ENCODE measurements around the gene SLC47A1.

The SLC47A1 gene

GRCh38 chr17:19533718-19534561 is at the start of gene SLC47A1:
Gene SLC47A1 (plus strand): TSS chr17:19533854. CDS start chr17:19533940, 86 bp downstream.
- TF ChIP-seq CTCF (conservative IDR thresholded peaks at IDR 0.05; ENCODE audit: low read depth, low read length), result no peak
- H3K36me3 ChIP-seq (ENCODE audit: insufficient read depth), result no peaks in the 10 kb centered on the region
- H4K20me1 ChIP-seq (ENCODE audit: insufficient read depth), result no peaks in the 10 kb centered on the region
- no peaks in the 10 kb centered on the region for H3K27me3 ChIP-seq (ENCODE audit: insufficient read depth, low read depth)
- peak within 1 kb of the TSS; percentile 64 for H3K4me2 ChIP-seq
- H3K4me3 ChIP-seq (IDR thresholded peaks at IDR 0.05; ENCODE audit: insufficient read depth, low read depth, low read length), result no peak within 1 kb of the TSS
- H3K79me2 ChIP-seq (ENCODE audit: insufficient read depth, low read depth), result no peaks in the 10 kb centered on the region
- peak within 1 kb of the TSS; percentile 83 for H2AFZ ChIP-seq (ENCODE audit: low read depth)
- H3K9ac ChIP-seq, result peak within 1 kb of the TSS; percentile 51; the same call in 1 of the 2 replicates
- H3K4me1 ChIP-seq (ENCODE audit: low read depth, poor library complexity, severe bottlenecking), result peaks cover 44% of the 10 kb centered on the region
- H3K27ac ChIP-seq, result peak within 1 kb of the TSS; percentile 52; the same call in 1 of the 2 replicates

- Histone ChIP-seq H3K36me3 (ENCODE audit: insufficient read depth) (no peaks in the 10 kb centered on the region), H3K27me3 (ENCODE audit: insufficient read depth, low read depth) (no peaks in the 10 kb centered on the region), H3K79me2 (ENCODE audit: insufficient read depth, low read depth) (no peaks in the 10 kb centered on the region), H2AFZ (ENCODE audit: low read depth) (no peak overlapping the region), H4K20me1 (ENCODE audit: insufficient read depth) (no peaks in the 10 kb centered on the region), H3K4me2 (no peak overlapping the region), H3K4me1 (ENCODE audit: low read depth, poor library complexity, severe bottlenecking) (no peaks in the 10 kb centered on the region), H3K27ac (no peak overlapping the region), H3K9ac (no peak overlapping the region), H3K4me3 (IDR thresholded peaks at IDR 0.05; ENCODE audit: insufficient read depth, low read depth, low read length) (no peak overlapping the region)
- TF ChIP-seq CTCF (conservative IDR thresholded peaks at IDR 0.05; ENCODE audit: low read depth, low read length), result no peak
Measured at GRCh38 chr17:19485800-19486340, 47.8 kb upstream of the SLC47A1 start.

- Histone ChIP-seq H3K4me3 (IDR thresholded peaks at IDR 0.05; ENCODE audit: insufficient read depth, low read depth, low read length) (no peak overlapping the region), H2AFZ (ENCODE audit: low read depth) (no peak overlapping the region), H3K79me2 (ENCODE audit: insufficient read depth, low read depth) (no peaks in the 10 kb centered on the region), H3K27me3 (ENCODE audit: insufficient read depth, low read depth) (no peaks in the 10 kb centered on the region), H3K36me3 (ENCODE audit: insufficient read depth) (no peaks in the 10 kb centered on the region), H3K4me1 (ENCODE audit: low read depth, poor library complexity, severe bottlenecking) (no peaks in the 10 kb centered on the region), H4K20me1 (ENCODE audit: insufficient read depth) (no peaks in the 10 kb centered on the region), H3K9ac (no peak overlapping the region), H3K4me2 (no peak overlapping the region), H3K27ac (no peak overlapping the region)
- no peak for TF ChIP-seq CTCF (conservative IDR thresholded peaks at IDR 0.05; ENCODE audit: low read depth, low read length)
Measured at GRCh38 chr17:19486351-19487023, 47.2 kb upstream of the SLC47A1 start.

- Histone ChIP-seq H3K4me2 (no peak overlapping the region), H3K36me3 (ENCODE audit: insufficient read depth) (no peaks in the 10 kb centered on the region), H2AFZ (ENCODE audit: low read depth) (no peak overlapping the region), H4K20me1 (ENCODE audit: insufficient read depth) (no peaks in the 10 kb centered on the region), H3K4me1 (ENCODE audit: low read depth, poor library complexity, severe bottlenecking) (no peaks in the 10 kb centered on the region), H3K27me3 (ENCODE audit: insufficient read depth, low read depth) (no peaks in the 10 kb centered on the region), H3K27ac (no peak overlapping the region), H3K79me2 (ENCODE audit: insufficient read depth, low read depth) (no peaks in the 10 kb centered on the region), H3K4me3 (IDR thresholded peaks at IDR 0.05; ENCODE audit: insufficient read depth, low read depth, low read length) (no peak overlapping the region), H3K9ac (no peak overlapping the region)
- no peak for TF ChIP-seq CTCF (conservative IDR thresholded peaks at IDR 0.05; ENCODE audit: low read depth, low read length)
Measured at GRCh38 chr17:19487024-19487600, 46.5 kb upstream of the SLC47A1 start.

All from KMS-11 (cell line).